SH-SY5Y (cell line): Measurements from ENCODE around the gene TCP11.

Experiments used
- GATA2 ChIP-seq: IDR thresholded peaks from 2 replicates; pipeline ENCODE4 v1.6.1; 2011; ENCODE audit warnings: mild to moderate bottlenecking, low read depth, low read length
- GATA3 ChIP-seq: IDR thresholded peaks from 2 replicates; pipeline ENCODE4 v1.6.1; 2011; ENCODE audit warnings: low read depth, mild to moderate bottlenecking, low read length, moderate library complexity

DNA sequence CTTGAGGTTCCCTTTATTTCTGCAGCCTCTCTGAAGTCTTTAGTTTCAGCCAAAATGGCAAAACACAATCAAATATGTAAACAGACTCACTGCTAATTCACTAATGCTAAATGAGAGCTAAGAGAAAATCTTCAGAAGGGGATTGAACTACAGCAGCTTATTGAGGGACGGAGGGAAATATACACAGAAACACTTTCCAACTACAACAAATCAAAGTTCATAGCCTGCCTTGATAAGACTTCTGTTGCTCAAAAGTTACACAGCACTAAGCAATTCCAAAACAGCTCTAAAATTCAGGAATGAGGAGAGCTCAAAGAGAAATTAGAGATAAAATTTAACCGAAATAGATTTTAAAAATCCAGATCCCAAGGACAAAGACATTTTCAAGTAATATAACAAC lies 1.7 kb downstream of the TCP11 start:
- TF ChIP-seq GATA3 (no peak), GATA2 (no peak)
